ENCODE results near the gene REEP5. TPM values are rescaled to one million over a fixed set of nuclear protein-coding genes. Genes with fewer than 3 reads are reported as not detected.
"Not testable (repeated sequence)": the region's sequence is repeated elsewhere in the genome, so short reads cannot be mapped to it uniquely, and the experiment has no call there.

The REEP5 gene
- total RNA-seq, 1 donor from 2014 or later: 120 TPM

DNA sequence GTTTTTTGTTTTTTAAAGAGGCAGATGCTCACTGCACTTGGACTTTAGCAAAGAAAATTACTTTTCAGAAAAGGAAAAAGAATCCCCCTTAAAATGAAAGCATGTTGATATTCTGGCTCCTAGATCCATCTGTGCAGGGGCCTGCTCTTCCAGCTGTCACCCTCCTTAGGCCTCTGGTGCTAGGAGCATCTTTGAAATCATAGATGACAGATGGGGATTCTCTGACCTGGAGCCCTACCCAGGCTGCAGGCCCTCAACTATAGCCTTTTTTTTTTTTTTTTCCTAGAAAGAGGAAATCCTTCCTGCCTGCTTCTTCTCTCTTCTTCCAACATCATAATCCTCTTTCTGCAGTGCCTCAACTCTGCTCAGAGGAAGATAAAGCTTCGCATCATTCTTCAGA, 38.3 kb upstream of the REEP5 start:
- no peak overlapping the region for H2AFZ ChIP-seq (ENCODE audit: low read depth, low read length)
- FAIRE-seq (no peak), DNase-seq (ENCODE audit: low read depth) (no peak)
- Mint-ChIP-seq H3K9me3 (ENCODE audit: unreplicated experiment) (no peaks in the 10 kb centered on the region), H3K27ac (ENCODE audit: unreplicated experiment) (no peak overlapping the region), H3K27me3 (ENCODE audit: low read depth, unreplicated experiment) (no peaks in the 10 kb centered on the region), H3K4me3 (ENCODE audit: unreplicated experiment) (no peak overlapping the region), H3K4me1 (ENCODE audit: low read depth, unreplicated experiment) (peaks cover 30% of the 10 kb centered on the region), H3K36me3 (ENCODE audit: low read depth, unreplicated experiment) (no peaks in the 10 kb centered on the region)
- H3K4me2 ChIP-seq (ENCODE audit: low read length): peak overlapping the region; percentile 77
- H3K79me2 ChIP-seq (ENCODE audit: insufficient read depth, low read length): no peaks in the 10 kb centered on the region
- H3K4me3 ChIP-seq (ENCODE audit: insufficient read depth, low read depth, low read length): no peak overlapping the region
- H3K36me3 ChIP-seq (ENCODE audit: insufficient read depth, low read length): no peaks in the 10 kb centered on the region
- peaks cover 46% of the 10 kb centered on the region for H3K4me1 ChIP-seq (ENCODE audit: insufficient read depth, low read length)
- H3K27me3 ChIP-seq (ENCODE audit: insufficient read depth, low read length): no peaks in the 10 kb centered on the region
- H3K9ac ChIP-seq (ENCODE audit: low read length): no peak overlapping the region
- no peaks in the 10 kb centered on the region for H3K9me3 ChIP-seq (ENCODE audit: insufficient read depth, low read depth, low read length)
- no peak overlapping the region for H3K27ac ChIP-seq (ENCODE audit: low read depth, low read length)
- H4K20me1 ChIP-seq (ENCODE audit: insufficient read depth, low read length): peaks cover 3% of the 10 kb centered on the region
- TF ChIP-seq, protein P1, sequence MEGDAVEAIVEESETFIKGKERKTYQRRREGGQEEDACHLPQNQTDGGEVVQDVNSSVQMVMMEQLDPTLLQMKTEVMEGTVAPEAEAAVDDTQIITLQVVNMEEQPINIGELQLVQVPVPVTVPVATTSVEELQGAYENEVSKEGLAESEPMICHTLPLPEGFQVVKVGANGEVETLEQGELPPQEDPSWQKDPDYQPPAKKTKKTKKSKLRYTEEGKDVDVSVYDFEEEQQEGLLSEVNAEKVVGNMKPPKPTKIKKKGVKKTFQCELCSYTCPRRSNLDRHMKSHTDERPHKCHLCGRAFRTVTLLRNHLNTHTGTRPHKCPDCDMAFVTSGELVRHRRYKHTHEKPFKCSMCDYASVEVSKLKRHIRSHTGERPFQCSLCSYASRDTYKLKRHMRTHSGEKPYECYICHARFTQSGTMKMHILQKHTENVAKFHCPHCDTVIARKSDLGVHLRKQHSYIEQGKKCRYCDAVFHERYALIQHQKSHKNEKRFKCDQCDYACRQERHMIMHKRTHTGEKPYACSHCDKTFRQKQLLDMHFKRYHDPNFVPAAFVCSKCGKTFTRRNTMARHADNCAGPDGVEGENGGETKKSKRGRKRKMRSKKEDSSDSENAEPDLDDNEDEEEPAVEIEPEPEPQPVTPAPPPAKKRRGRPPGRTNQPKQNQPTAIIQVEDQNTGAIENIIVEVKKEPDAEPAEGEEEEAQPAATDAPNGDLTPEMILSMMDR (IDR thresholded peaks at IDR 0.05; ENCODE audit: insufficient read depth, low read depth, low read length): no peak
- no peak for TF ChIP-seq EZH2 (IDR thresholded peaks at IDR 0.05; ENCODE audit: insufficient read depth, low read length)

DNA sequence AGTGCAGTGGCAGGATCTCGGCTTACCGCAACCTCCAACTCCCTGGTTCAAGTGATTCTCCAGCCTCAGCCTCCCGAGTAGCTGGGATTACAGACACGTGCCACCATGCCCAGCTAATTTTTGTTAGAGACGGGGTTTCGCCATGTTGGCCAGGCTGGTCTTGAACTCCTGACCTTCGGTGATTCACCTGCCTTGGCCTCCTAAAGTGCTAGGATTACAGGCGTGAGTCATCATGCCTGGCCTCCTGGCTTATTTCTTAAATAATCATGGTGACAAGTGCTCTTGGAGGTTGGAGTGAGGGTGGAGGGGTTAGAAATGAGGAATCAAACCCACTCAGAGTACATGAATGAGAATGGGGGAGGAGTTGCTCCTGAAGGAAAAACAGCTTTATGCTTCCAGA, 37.8 kb upstream of the REEP5 start:
- H3K27me3 ChIP-seq (ENCODE audit: insufficient read depth, low read length); H3K27me3 Mint-ChIP-seq (ENCODE audit: low read depth, unreplicated experiment); H4K20me1 ChIP-seq (ENCODE audit: insufficient read depth, low read length); H3K4me3 ChIP-seq (ENCODE audit: insufficient read depth, low read depth, low read length); FAIRE-seq; H3K79me2 ChIP-seq (ENCODE audit: insufficient read depth, low read length); H3K27ac ChIP-seq (ENCODE audit: low read depth, low read length); H2AFZ ChIP-seq (ENCODE audit: low read depth, low read length); H3K36me3 ChIP-seq (ENCODE audit: insufficient read depth, low read length); H3K4me3 Mint-ChIP-seq (ENCODE audit: unreplicated experiment); H3K9ac ChIP-seq (ENCODE audit: low read length); H3K36me3 Mint-ChIP-seq (ENCODE audit: low read depth, unreplicated experiment); H3K27ac Mint-ChIP-seq (ENCODE audit: unreplicated experiment); H3K9me3 Mint-ChIP-seq (ENCODE audit: unreplicated experiment); H3K9me3 ChIP-seq (ENCODE audit: insufficient read depth, low read depth, low read length): not testable (repeated sequence)
- peak; percentile 84 for DNase-seq (ENCODE audit: low read depth)
- peaks cover 46% of the 10 kb centered on the region for H3K4me1 ChIP-seq (ENCODE audit: insufficient read depth, low read length)
- peak overlapping the region; percentile 77 for H3K4me2 ChIP-seq (ENCODE audit: low read length)
- H3K4me1 Mint-ChIP-seq (ENCODE audit: low read depth, unreplicated experiment): peaks cover 30% of the 10 kb centered on the region

DNA sequence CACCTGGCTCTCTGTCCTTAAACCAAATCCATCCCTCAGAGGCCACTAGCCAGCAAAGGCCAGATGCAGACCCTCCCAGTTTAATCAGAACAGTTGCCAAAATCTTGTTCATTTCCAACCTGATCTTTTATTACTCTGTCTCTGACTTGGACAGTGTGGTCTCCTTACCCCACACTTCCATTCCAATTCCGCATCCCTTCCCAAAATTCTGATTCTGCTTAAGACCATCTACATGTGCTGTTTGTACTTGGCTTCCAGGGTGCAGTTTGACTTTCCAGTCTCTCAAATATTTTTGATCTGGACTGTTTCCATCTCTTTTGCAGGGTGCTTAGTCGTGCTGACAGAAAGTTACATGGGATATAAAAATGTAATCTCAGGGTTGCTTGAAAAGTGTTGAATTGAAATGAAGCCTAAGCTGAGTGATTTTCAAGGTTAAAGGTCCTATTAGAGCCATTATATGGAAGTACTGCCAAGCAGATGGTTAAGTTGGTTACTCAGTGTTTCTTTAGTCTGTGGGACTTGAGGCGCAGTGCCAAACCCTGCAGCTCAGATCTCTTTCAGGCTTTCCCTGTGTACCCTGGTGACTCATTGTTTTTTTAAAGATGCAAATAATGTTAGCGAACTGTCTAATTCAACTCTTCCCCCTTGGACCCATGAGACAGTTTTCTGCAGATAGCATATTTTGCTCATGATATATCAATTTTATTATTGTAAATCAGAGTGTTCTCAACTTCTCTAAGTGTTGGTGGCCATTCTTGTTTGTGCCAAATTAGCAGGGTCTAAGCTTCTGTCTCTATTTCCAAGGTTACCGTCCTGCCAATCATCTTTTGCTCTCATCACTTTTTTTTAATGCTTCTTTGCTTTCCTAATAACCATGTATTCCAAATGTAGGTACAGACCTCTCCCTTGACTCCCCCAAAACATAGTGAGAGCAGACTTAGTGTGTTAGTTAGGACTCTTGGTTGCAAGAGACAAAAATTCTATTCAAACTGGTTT, 36.4 kb upstream of the REEP5 start:
- Histone ChIP-seq H3K36me3 (ENCODE audit: insufficient read depth, low read length) (no peaks in the 10 kb centered on the region), H3K9me3 (ENCODE audit: insufficient read depth, low read depth, low read length) (no peaks in the 10 kb centered on the region), H3K4me1 (ENCODE audit: insufficient read depth, low read length) (peaks cover 37% of the 10 kb centered on the region), H3K79me2 (ENCODE audit: insufficient read depth, low read length) (no peaks in the 10 kb centered on the region), H3K9ac (ENCODE audit: low read length) (peak overlapping the region; percentile 6), H4K20me1 (ENCODE audit: insufficient read depth, low read length) (peaks cover 3% of the 10 kb centered on the region), H3K27ac (ENCODE audit: low read depth, low read length) (peak overlapping the region; percentile 42), H3K27me3 (ENCODE audit: insufficient read depth, low read length) (no peaks in the 10 kb centered on the region), H3K4me2 (ENCODE audit: low read length) (peak overlapping the region; percentile 77), H3K4me3 (ENCODE audit: insufficient read depth, low read depth, low read length) (peak overlapping the region; percentile 13), H2AFZ (ENCODE audit: low read depth, low read length) (no peak overlapping the region)
- Mint-ChIP-seq H3K27ac (ENCODE audit: unreplicated experiment) (no peak overlapping the region), H3K27me3 (ENCODE audit: low read depth, unreplicated experiment) (no peaks in the 10 kb centered on the region), H3K4me3 (ENCODE audit: unreplicated experiment) (no peak overlapping the region), H3K9me3 (ENCODE audit: unreplicated experiment) (peaks cover 2% of the 10 kb centered on the region), H3K36me3 (ENCODE audit: low read depth, unreplicated experiment) (no peaks in the 10 kb centered on the region), H3K4me1 (ENCODE audit: low read depth, unreplicated experiment) (peaks cover 23% of the 10 kb centered on the region)
- FAIRE-seq: peak; percentile 60
- TF ChIP-seq, protein P1 (IDR thresholded peaks at IDR 0.05; ENCODE audit: insufficient read depth, low read depth, low read length): no peak
- TF ChIP-seq EZH2 (IDR thresholded peaks at IDR 0.05; ENCODE audit: insufficient read depth, low read length): no peak
- peak; percentile 95 for DNase-seq (ENCODE audit: low read depth)
